Peyer's patch (tissue), 4 donors: ENCODE results near the gene GCN1. TPM values are rescaled to one million over a fixed set of nuclear protein-coding genes. Genes with fewer than 3 reads are reported as not detected.

ENCODE experiments used
- DNase-seq, 3 donors: peaks; one replicate each; pipeline ENCODE4 v3.0.0-alpha.2; 2017 to 2019
- H3K27ac ChIP-seq, 4 donors: fragments of 200-600 bp; sonication (generic); one replicate each; pipeline ENCODE4 v1.5.1; 2016 to 2019
- H3K27me3 ChIP-seq, 2 donors: fragments of 200-600 bp; sonication (generic); one replicate each; pipeline ENCODE4 v1.5.1; 2019
- H3K36me3 ChIP-seq, 3 donors: fragments of 200-600 bp; sonication (generic); one replicate each; pipeline ENCODE4 v1.5.1; 2016 to 2019
- H3K4me1 ChIP-seq, 4 donors: fragments of 200-600 bp; sonication (generic); one replicate each; pipeline ENCODE4 v1.5.1; 2016 to 2019
- H3K4me3 ChIP-seq, 4 donors: fragments of 200-600 bp; sonication (generic); 1 replicate in 3 of 4; 2 replicates in 1 of 4; pipeline ENCODE4 v1.5.1; 2016 to 2019; ENCODE audit warnings: mild to moderate bottlenecking in 1 of 4
- H3K9me3 ChIP-seq, 4 donors: fragments of 200-600 bp; sonication (generic); one replicate each; pipeline ENCODE4 v1.5.1; 2016 to 2019; ENCODE audit warnings: mild to moderate bottlenecking in 1 of 4
- POLR2A ChIP-seq, 2 donors: fragments of 450-650 bp; IDR thresholded peaks; one replicate each; pipeline ENCODE4 v1.5.1; 2017; ENCODE audit warnings: antibody characterized with exemption in 2 of 2, mild to moderate bottlenecking in 2 of 2, moderate library complexity in 2 of 2
- total RNA-seq, 4 donors: library from RNA; depleted of rRNA; stranded (reverse); fragments of >200 nt; gene quantifications; one replicate each; pipeline ENCODE4 v1.1.0, GENCODE V29; 2016
- TF ChIP-seq, protein P1 (sequence below), 6 experiments: fragments of 450-650 bp in 4 of 6; fragments of 200-600 bp in 2 of 6; sonication (generic) in 1 of 6; IDR thresholded peaks; one replicate each; pipeline ENCODE4 v1.5.1; 2017 to 2019; ENCODE audit warnings: antibody characterized with exemption in 6 of 6, mild to moderate bottlenecking in 3 of 6, moderate library complexity in 1 of 6

Gene GCN1
- total RNA-seq, 4 donors from 2014 or later: 64.1 to 171 (median 126) TPM

DNA sequence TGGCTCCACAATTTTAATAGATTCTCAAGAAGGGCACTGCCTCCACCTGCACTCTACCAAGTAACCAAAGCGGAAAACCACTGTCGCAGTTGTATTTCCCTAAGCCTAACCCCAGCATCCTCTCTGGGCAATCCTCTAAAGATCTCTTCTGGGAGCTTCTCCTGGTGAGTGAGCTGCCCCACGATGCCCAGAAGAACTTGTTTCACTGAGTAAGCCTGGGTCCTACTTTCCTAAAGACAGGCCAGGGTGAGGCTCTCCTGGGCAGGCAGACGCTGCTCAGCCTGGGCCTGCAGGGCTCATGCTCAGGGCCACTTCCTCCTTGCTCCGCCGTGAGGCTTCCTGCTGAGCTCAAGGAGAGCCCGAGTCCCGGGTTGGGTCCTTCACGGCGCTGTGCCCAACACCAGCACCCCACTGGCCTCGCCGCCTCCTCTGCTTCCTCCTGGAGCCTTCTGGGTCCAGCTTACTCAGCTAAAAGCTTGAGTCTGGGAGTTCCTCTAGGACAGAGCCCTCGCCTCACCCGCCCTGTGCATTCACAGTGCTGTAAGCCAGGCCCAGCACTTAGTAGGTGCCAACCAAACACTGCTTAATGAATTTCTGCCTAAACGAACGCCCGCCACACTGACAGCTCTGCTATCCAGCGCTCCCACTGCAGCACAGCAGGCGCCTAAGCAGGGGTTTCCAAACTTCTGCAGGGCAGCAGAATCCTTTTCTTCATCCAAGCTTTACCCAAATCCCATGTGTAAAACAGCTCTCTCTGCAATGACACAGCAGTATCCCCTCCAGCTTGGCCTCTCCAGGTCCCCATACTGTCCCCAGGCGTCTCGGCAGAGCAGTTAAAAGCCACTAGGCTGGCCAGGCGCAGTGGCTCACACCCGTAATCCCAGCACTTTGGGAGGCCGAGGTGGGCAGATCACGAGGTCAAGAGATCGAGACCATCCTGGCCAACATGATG lies 83.7 kb downstream of the GCN1 start:
- Histone ChIP-seq H3K4me3 (peak overlapping the region in 2 of 4 donors; percentile 9 to 18), H3K27me3 (no peaks in the 10 kb centered on the region), H3K9me3 (no peaks in the 10 kb centered on the region), H3K36me3 (peaks cover 0 to 40% (median 0%) of the 10 kb centered on the region in 3 donors), H3K27ac (peak overlapping the region in 2 of 4 donors; percentile 39 to 77), H3K4me1 (peaks cover 0 to 40% (median 20%) of the 10 kb centered on the region in 4 donors)
- peak in 2 of 3 donors; percentile 71 to 82 for DNase-seq
- TF ChIP-seq POLR2A (IDR thresholded peaks at IDR 0.05): no peak
- TF ChIP-seq, protein P1, sequence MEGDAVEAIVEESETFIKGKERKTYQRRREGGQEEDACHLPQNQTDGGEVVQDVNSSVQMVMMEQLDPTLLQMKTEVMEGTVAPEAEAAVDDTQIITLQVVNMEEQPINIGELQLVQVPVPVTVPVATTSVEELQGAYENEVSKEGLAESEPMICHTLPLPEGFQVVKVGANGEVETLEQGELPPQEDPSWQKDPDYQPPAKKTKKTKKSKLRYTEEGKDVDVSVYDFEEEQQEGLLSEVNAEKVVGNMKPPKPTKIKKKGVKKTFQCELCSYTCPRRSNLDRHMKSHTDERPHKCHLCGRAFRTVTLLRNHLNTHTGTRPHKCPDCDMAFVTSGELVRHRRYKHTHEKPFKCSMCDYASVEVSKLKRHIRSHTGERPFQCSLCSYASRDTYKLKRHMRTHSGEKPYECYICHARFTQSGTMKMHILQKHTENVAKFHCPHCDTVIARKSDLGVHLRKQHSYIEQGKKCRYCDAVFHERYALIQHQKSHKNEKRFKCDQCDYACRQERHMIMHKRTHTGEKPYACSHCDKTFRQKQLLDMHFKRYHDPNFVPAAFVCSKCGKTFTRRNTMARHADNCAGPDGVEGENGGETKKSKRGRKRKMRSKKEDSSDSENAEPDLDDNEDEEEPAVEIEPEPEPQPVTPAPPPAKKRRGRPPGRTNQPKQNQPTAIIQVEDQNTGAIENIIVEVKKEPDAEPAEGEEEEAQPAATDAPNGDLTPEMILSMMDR (IDR thresholded peaks at IDR 0.05): no peak

DNA sequence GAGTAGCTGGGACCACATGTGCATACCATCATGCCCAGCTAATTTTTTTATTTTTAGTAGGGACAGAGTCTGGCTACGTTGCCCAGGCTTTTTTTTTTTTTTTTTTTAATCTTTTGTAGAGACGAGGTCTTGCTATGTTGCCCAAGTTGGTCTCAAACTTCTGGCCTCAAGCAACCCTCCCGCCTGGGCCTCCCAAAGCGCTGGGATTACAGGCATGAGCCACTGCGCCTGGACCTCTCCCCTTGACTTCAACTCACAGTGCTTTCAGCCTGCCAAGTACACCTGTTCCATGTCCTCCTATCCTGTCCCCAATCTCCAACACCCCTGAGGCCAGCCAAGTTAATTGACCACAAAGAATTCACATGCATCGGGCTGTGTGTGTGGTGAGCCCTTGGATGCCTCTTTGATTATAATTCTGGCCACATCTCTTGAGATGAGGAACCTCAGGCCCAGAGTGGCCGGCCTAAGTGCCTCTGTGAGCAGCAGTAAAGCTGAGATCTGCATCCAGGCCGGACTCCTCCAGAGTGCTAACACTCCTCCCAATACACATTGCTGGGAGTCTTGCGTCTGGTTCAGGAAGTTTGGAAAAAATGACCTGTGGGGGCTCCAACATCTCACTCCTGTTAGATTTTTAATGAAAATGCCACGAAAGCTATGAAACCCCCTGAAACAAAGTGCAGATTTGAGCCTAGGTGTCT lies 84.8 kb downstream of the GCN1 start:
- TF ChIP-seq POLR2A (IDR thresholded peaks at IDR 0.05): no peak
- TF ChIP-seq, protein P1 (IDR thresholded peaks at IDR 0.05): no peak
- Histone ChIP-seq H3K9me3 (no peaks in the 10 kb centered on the region), H3K4me1 (peaks cover 3 to 37% (median 15%) of the 10 kb centered on the region in 4 donors), H3K27me3 (no peaks in the 10 kb centered on the region), H3K27ac (no peak overlapping the region), H3K4me3 (no peak overlapping the region), H3K36me3 (peaks cover 0 to 40% (median 0%) of the 10 kb centered on the region in 3 donors)
- DNase-seq: no peak

GRCh38 chr12:120106151-120106550 lies 88.4 kb downstream of the GCN1 start:
- Histone ChIP-seq H3K9me3 (no peaks in the 10 kb centered on the region), H3K4me1 (peaks cover 3 to 37% (median 19%) of the 10 kb centered on the region in 4 donors), H3K27ac (no peak overlapping the region), H3K27me3 (no peaks in the 10 kb centered on the region), H3K36me3 (peaks cover 0 to 53% (median 0%) of the 10 kb centered on the region in 3 donors), H3K4me3 (no peak overlapping the region)
- TF ChIP-seq, protein P1 (IDR thresholded peaks at IDR 0.05): no peak
- no peak for TF ChIP-seq POLR2A (IDR thresholded peaks at IDR 0.05)
- DNase-seq: no peak

DNA sequence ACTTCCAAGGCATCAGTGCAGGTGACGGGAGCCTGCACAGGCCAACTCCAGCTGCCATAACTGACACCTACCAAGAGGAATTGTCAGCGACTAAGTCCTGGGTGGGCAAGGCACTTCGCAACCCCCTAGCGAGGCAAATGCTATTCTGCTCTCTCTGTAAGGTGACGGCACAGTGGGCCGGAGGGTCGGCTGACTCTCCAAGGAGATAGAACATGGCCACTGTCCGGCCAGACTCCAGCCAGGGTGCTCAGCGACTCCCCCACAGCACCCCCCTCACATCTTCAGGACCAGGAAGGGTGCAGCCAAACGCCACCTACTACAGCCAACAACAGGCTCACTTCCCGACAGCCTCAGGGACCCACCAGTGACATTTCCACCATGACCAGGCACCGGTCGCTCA lies 91.1 kb downstream of the GCN1 start:
- TF ChIP-seq, protein P1 (IDR thresholded peaks at IDR 0.05): no peak
- TF ChIP-seq POLR2A (IDR thresholded peaks at IDR 0.05): no peak
- H3K27ac ChIP-seq: no peak overlapping the region
- DNase-seq: no peak
- no peak overlapping the region for H3K4me3 ChIP-seq
- peaks cover 3 to 27% (median 13%) of the 10 kb centered on the region in 4 donors for H3K4me1 ChIP-seq
- no peaks in the 10 kb centered on the region for H3K27me3 ChIP-seq
- H3K9me3 ChIP-seq: no peaks in the 10 kb centered on the region
- H3K36me3 ChIP-seq: peaks cover 0 to 64% (median 0%) of the 10 kb centered on the region in 3 donors

DNA sequence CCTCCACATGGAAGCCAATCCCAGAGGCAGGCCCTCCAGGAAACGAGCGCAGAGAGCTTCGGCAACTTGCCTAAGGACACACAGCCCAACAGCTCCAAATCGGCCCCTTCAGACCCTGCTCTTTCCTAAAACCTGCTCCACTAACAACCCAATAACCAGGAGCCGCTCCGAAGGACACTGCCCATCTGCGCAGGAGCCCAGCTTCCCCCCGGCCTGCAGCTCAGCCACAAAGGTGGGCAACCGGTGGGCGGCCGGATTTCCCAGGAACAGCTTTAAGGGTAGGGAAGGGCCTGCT lies 91.5 kb downstream of the GCN1 start:
- peaks cover 0 to 64% (median 0%) of the 10 kb centered on the region in 3 donors for H3K36me3 ChIP-seq
- no peak for DNase-seq
- H3K4me3 ChIP-seq: no peak overlapping the region
- no peaks in the 10 kb centered on the region for H3K27me3 ChIP-seq
- no peak overlapping the region for H3K27ac ChIP-seq
- H3K4me1 ChIP-seq: peaks cover 3 to 27% (median 13%) of the 10 kb centered on the region in 4 donors
- TF ChIP-seq, protein P1 (IDR thresholded peaks at IDR 0.05): no peak
- TF ChIP-seq POLR2A (IDR thresholded peaks at IDR 0.05): no peak
- H3K9me3 ChIP-seq: no peaks in the 10 kb centered on the region
